LoVo (cell line): Measurements from ENCODE around the gene L1CAM.

ENCODE experiments used
- DNase-seq: peaks from one replicate; pipeline ENCODE4 v3.0.0-alpha.2; 2016; ENCODE audit warnings: low spot score

Gene L1CAM

GRCh38 chrX:153878345-153878744 is 7.6 kb downstream of the L1CAM start:
- DNase-seq = no peak

GRCh38 chrX:153877571-153878261 is 8.3 kb downstream of the L1CAM start:
- no peak for DNase-seq

- no peak for DNase-seq
These were observed 9.9 kb downstream of the L1CAM start for GRCh38 chrX:153876112-153876491.

GRCh38 chrX:153875391-153876111 is 10.4 kb downstream of the L1CAM start:
- DNase-seq = peak; percentile 35

- DNase-seq = no peak
These were observed 11.4 kb downstream of the L1CAM start for GRCh38 chrX:153874366-153875125.

GRCh38 chrX:153874085-153874365 is 11.9 kb downstream of the L1CAM start:
- no peak for DNase-seq

GRCh38 chrX:153873282-153874084 is 12.5 kb downstream of the L1CAM start:
- no peak for DNase-seq

- DNase-seq = no peak
These were observed 13.8 kb downstream of the L1CAM start for GRCh38 chrX:153871946-153872878.

- DNase-seq = no peak
These were observed 14.5 kb downstream of the L1CAM start for GRCh38 chrX:153871451-153871850.

GRCh38 chrX:153870791-153871360 is 15.1 kb downstream of the L1CAM start:
- no peak for DNase-seq

- DNase-seq = no peak
These were observed 15.7 kb downstream of the L1CAM start for GRCh38 chrX:153870288-153870690.

GRCh38 chrX:153869473-153870287 is 16.3 kb downstream of the L1CAM start:
- no peak for DNase-seq

- DNase-seq = no peak
These were observed 17.1 kb downstream of the L1CAM start for GRCh38 chrX:153868576-153869472.

GRCh38 chrX:153867671-153868070 is 18.3 kb downstream of the L1CAM start:
- DNase-seq = no peak

GRCh38 chrX:153867139-153867538 is 18.8 kb downstream of the L1CAM start:
- no peak for DNase-seq

GRCh38 chrX:153866302-153867019 is 19.5 kb downstream of the L1CAM start:
- DNase-seq = no peak

- DNase-seq = no peak
These were observed 20.3 kb downstream of the L1CAM start for GRCh38 chrX:153865685-153866084.

- no peak for DNase-seq
These were observed 20.7 kb downstream of the L1CAM start for GRCh38 chrX:153865321-153865580.
